Measurements from ENCODE around the gene MAGOH. TPM values are rescaled to one million over a fixed set of nuclear protein-coding genes. Genes with fewer than 3 reads are reported as not detected.

Gene MAGOH
- total and polyA plus RNA-seq, 9 of the 15 experiments (the other 6 are each of a cell fraction or from before 2014, with no cell fraction given): 102 to 342 (median 135) TPM

- peak; percentile 85 to 95 (median 90) for TF ChIP-seq CTCF (IDR thresholded peaks at IDR 0.05 in 2 of 3, conservative IDR thresholded peaks at IDR 0.05 in 1 of 3; ENCODE audit: insufficient read depth in 2 of 3, low read depth in 1 of 3, low read length in 3 of 3)
- no peak for TF ChIP-seq RREB1 (CRISPR knock-in tag; IDR thresholded peaks at IDR 0.05)
- TF ChIP-seq, protein P1, sequence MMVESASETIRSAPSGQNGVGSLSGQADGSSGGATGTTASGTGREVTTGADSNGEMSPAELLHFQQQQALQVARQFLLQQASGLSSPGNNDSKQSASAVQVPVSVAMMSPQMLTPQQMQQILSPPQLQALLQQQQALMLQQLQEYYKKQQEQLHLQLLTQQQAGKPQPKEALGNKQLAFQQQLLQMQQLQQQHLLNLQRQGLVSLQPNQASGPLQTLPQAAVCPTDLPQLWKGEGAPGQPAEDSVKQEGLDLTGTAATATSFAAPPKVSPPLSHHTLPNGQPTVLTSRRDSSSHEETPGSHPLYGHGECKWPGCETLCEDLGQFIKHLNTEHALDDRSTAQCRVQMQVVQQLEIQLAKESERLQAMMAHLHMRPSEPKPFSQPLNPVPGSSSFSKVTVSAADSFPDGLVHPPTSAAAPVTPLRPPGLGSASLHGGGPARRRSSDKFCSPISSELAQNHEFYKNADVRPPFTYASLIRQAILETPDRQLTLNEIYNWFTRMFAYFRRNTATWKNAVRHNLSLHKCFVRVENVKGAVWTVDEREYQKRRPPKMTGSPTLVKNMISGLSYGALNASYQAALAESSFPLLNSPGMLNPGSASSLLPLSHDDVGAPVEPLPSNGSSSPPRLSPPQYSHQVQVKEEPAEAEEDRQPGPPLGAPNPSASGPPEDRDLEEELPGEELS (CRISPR knock-in tag; IDR thresholded peaks at IDR 0.05; ENCODE audit: borderline replicate concordance): no peak
- no peak for TF ChIP-seq TARDBP (IDR thresholded peaks at IDR 0.05)
- TF ChIP-seq RAD51 (IDR thresholded peaks at IDR 0.05; ENCODE audit: borderline replicate concordance, low read depth): no peak
- peak; percentile 85 for TF ChIP-seq CTCFL (IDR thresholded peaks at IDR 0.05; ENCODE audit: borderline replicate concordance, insufficient read depth, low read depth, low read length, poor library complexity, severe bottlenecking)
- no peak for TF ChIP-seq CBX2 (IDR thresholded peaks at IDR 0.05; ENCODE audit: insufficient read depth, low read length, poor library complexity, severe bottlenecking)
- TF ChIP-seq MYBL2 (IDR thresholded peaks at IDR 0.05; ENCODE audit: low read depth): no peak
- no peak for TF ChIP-seq MYBL2 (CRISPR knock-in tag; IDR thresholded peaks at IDR 0.05; ENCODE audit: borderline replicate concordance)
- TF ChIP-seq BRD4 (IDR thresholded peaks at IDR 0.05): no peak
- no peak for TF ChIP-seq ZNF253 (CRISPR knock-in tag; conservative IDR thresholded peaks at IDR 0.05)
- TF ChIP-seq, protein P2, sequence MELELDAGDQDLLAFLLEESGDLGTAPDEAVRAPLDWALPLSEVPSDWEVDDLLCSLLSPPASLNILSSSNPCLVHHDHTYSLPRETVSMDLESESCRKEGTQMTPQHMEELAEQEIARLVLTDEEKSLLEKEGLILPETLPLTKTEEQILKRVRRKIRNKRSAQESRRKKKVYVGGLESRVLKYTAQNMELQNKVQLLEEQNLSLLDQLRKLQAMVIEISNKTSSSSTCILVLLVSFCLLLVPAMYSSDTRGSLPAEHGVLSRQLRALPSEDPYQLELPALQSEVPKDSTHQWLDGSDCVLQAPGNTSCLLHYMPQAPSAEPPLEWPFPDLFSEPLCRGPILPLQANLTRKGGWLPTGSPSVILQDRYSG (tag; conservative IDR thresholded peaks at IDR 0.05; ENCODE audit: low read depth): no peak
- no peak for TF ChIP-seq HSF4 (CRISPR knock-in tag; IDR thresholded peaks at IDR 0.05; ENCODE audit: borderline replicate concordance)
- TF ChIP-seq MTA3 (IDR thresholded peaks at IDR 0.05; ENCODE audit: borderline replicate concordance): no peak
Observed at GRCh38 chr1:53182111-53182593, 56.2 kb downstream of the MAGOH start (continued).

Measured in K562 (cell line).